H1 (cell line): ENCODE data around the gene C18orf54. TPM values are rescaled to one million over a fixed set of nuclear protein-coding genes. Genes with fewer than 3 reads are reported as not detected.

Source experiments
- CBX5 ChIP-seq: fragments of 300-800, 300-1000 bp; sonication (generic); IDR thresholded peaks from 2 replicates; pipeline ENCODE4 v1.7.1; 2016; ENCODE audit warnings: antibody characterized with exemption, low read length, low read depth
- CBX8 ChIP-seq: fragments of 300-800, 300-1000 bp; sonication (generic); IDR thresholded peaks from 2 replicates; pipeline ENCODE4 v1.7.1; 2016; ENCODE audit warnings: low read depth, low read length, borderline replicate concordance
- RXRA ChIP-seq: IDR thresholded peaks from 2 replicates; pipeline ENCODE4 v1.6.1; 2011; ENCODE audit warnings: low read depth, mild to moderate bottlenecking, low read length, moderate library complexity; ENCODE audit not compliant: insufficient read depth
- SIX5 ChIP-seq: IDR thresholded peaks from 2 replicates; pipeline ENCODE4 v1.6.1; 2011; ENCODE audit warnings: mild to moderate bottlenecking, low read depth, low read length
- TBP ChIP-seq: IDR thresholded peaks from 2 replicates; pipeline ENCODE4 v1.6.1; 2011; ENCODE audit warnings: low read depth, low read length, improper control_type of control experiment
- ZNF274 ChIP-seq: IDR thresholded peaks from 2 replicates; pipeline ENCODE4 v1.7.0; 2012; ENCODE audit warnings: low read length, borderline replicate concordance; ENCODE audit errors: extremely low read depth
- polyA plus RNA-seq, 7 experiments: library from polyadenylated mRNA; depleted of rRNA in 3 of 7; stranded (reverse) in 5 of 7; unstranded in 2 of 7; fragments of >200 nt in 5 of 7; fragments of 200-250 nt in 2 of 7; gene quantifications; 1 replicate in 5 of 7; 2 replicates in 1 of 7; 4 replicates in 1 of 7; pipeline versions ENCODE4 v1.2.1 to v1.2.3, GENCODE V29; 2011 to 2013; ENCODE audit warnings: missing spikeins in 2 of 7, mixed read lengths in 2 of 7
- total RNA-seq: library from RNA; stranded (reverse); fragmentation: NEBNext Ultra II Directional; extraction: Animal tissue kit (Norgen Biotek cat#: 25700); gene quantifications from 2 replicates; pipeline ENCODE4 v1.2.1, GENCODE V29; 2021

C18orf54 gene
- total and polyA plus RNA-seq, 2 of the 8 experiments (the other 6 are each of a cell fraction or from before 2014, with no cell fraction given): 6.7 to 30.9 TPM

DNA sequence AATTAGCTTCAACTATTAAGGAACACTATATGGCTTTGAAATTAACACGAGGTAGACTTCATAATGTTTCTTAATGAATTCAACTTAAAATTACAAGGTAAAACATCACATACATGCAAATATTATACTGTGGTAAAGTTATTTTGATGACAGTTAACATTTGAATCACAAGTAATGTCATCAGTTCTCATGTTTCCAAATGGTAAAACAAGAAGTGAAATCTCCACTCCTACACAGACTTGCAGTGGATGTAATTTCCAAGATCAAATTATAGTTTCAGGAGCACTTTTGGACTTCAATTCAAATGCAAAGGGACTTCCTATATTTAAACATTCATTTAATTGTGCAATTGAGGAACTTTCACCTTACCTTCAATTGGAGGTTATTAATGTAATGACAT, 39.1 kb downstream of the C18orf54 start (continued):
- TF ChIP-seq CBX8: no peak
- TF ChIP-seq RXRA: no peak
- no peak for TF ChIP-seq TBP
- TF ChIP-seq ZNF274: no peak
- no peak for TF ChIP-seq SIX5
- TF ChIP-seq CBX5: no peak
